Endothelial cell of umbilical vein (primary cell): ENCODE results near the gene RPLP1. TPM values are rescaled to one million over a fixed set of nuclear protein-coding genes. Genes with fewer than 3 reads are reported as not detected.

ENCODE experiments used
- BruUV-seq: library from RNA; stranded (reverse); fragments of 400-500 nt; replicated peaks from 2 replicates; lab custom pipeline; 2021; lab: Mats Ljungman, UMichigan
- CTCF ChIA-PET: fragments of 300-600, 350-600 bp; sonication (Branson Sonifier 250); formaldehyde crosslinking; loops from one replicate; lab custom pipeline; 2021; ENCODE audit warnings: antibody characterized with exemption, inconsistent platforms; lab: Charles Lee
- POLR2A ChIA-PET: fragments of 300-600, 350-600 bp; sonication (Branson Sonifier 250); formaldehyde crosslinking; loops from one replicate; lab custom pipeline; 2021; ENCODE audit warnings: antibody characterized with exemption, inconsistent platforms; lab: Charles Lee
- DNase-seq: peaks from one replicate; pipeline ENCODE4 v3.0.0-alpha.2; 2011; ENCODE audit warnings: low read depth, low spot score
- FAIRE-seq: peaks from 2 replicates; lab custom pipeline; 2011; peaks lifted over from hg19 to GRCh38; lab: Jason Lieb, UNC
- H2AFZ ChIP-seq: 2 replicates; pipeline ENCODE4 v1.6.0; 2012; ENCODE audit warnings: low read depth, low read length, control low read depth, inconsistent platforms
- H3K27ac ChIP-seq: 2 replicates; pipeline ENCODE4 v1.5.1; 2011; ENCODE audit warnings: low read depth, mild to moderate bottlenecking, control low read depth, low read length, moderate library complexity; ENCODE audit not compliant: insufficient read depth
- H3K27me3 ChIP-seq, 2 experiments: 2 replicates each; pipeline versions ENCODE4 v1.6.0 to v1.6.1; 2011; ENCODE audit warnings: low read length in 2 of 2, mixed read lengths in 1 of 2; ENCODE audit not compliant: control insufficient read depth in 2 of 2, insufficient read depth in 2 of 2
- H3K36me3 ChIP-seq, 2 experiments: 2 replicates in 1 of 2; 3 replicates in 1 of 2; pipeline ENCODE4 v1.5.1; 2011; ENCODE audit warnings: low read length in 2 of 2, mild to moderate bottlenecking in 1 of 2, moderate library complexity in 1 of 2; ENCODE audit not compliant: control insufficient read depth in 2 of 2, insufficient read depth in 2 of 2; ENCODE audit errors: extremely low read depth in 1 of 2
- H3K4me1 ChIP-seq: 3 replicates; pipeline ENCODE4 v1.5.1; 2011; ENCODE audit warnings: mild to moderate bottlenecking, low read length; ENCODE audit not compliant: control insufficient read depth, insufficient read depth; ENCODE audit errors: extremely low read depth
- H3K4me2 ChIP-seq: 2 replicates; pipeline ENCODE4 v1.6.1; 2011; ENCODE audit warnings: low read length, control low read depth, mixed read lengths; ENCODE audit not compliant: insufficient read depth
- H3K4me3 ChIP-seq, 3 experiments: fragments of 200-600 bp in 1 of 3; sonication (generic), shearing (Covaris generic) in 1 of 3; replicated peaks in 1 of 3; 2 replicates each; pipeline ENCODE4 v1.5.1; 2011 to 2016; ENCODE audit warnings: control low read depth in 3 of 3, low read length in 3 of 3, mild to moderate bottlenecking in 2 of 3, inconsistent platforms in 1 of 3, low read depth in 1 of 3, moderate library complexity in 1 of 3; ENCODE audit not compliant: insufficient read depth in 1 of 3
- H3K79me2 ChIP-seq: 2 replicates; pipeline ENCODE4 v1.6.0; 2012; ENCODE audit warnings: low read length, inconsistent platforms; ENCODE audit not compliant: control insufficient read depth, insufficient read depth
- H3K9ac ChIP-seq: replicated peaks from 2 replicates; pipeline ENCODE3; 2011; ENCODE audit warnings: low read length, control low read depth; ENCODE audit not compliant: insufficient read depth; ENCODE audit errors: extremely low read depth
- H3K9me1 ChIP-seq: replicated peaks from 3 replicates; pipeline ENCODE4 v1.6.0; 2011; ENCODE audit warnings: mild to moderate bottlenecking, low read length; ENCODE audit not compliant: control insufficient read depth, insufficient read depth; ENCODE audit errors: extremely low read depth
- H3K9me3 ChIP-seq: replicated peaks from 2 replicates; pipeline ENCODE4 v1.5.1; 2012; ENCODE audit warnings: low read length, inconsistent platforms; ENCODE audit not compliant: control insufficient read depth, insufficient read depth
- H4K20me1 ChIP-seq: replicated peaks from 2 replicates; pipeline ENCODE3; 2011; ENCODE audit warnings: mild to moderate bottlenecking, low read length; ENCODE audit not compliant: control insufficient read depth, insufficient read depth; ENCODE audit errors: extremely low read depth
- CTCF ChIP-seq, 2 donors: IDR thresholded peaks; 1 replicate in 1 of 2; 2 replicates in 1 of 2; pipeline ENCODE4 v1.5.1; 2011; ENCODE audit warnings: low read length in 2 of 2, mild to moderate bottlenecking in 2 of 2, moderate library complexity in 2 of 2, control low read depth in 1 of 2, inconsistent platforms in 1 of 2, low read depth in 1 of 2; ENCODE audit not compliant: insufficient read depth in 1 of 2; ENCODE audit errors: extremely low read depth in 1 of 2
- EZH2 ChIP-seq: IDR thresholded peaks from 2 replicates; pipeline ENCODE4 v1.6.1; 2012; ENCODE audit warnings: borderline replicate concordance, low read depth, mild to moderate bottlenecking, moderate library complexity, low read length, inconsistent platforms; ENCODE audit not compliant: severe bottlenecking
- FOS ChIP-seq: IDR thresholded peaks from 2 replicates; pipeline ENCODE4 v1.6.1; 2011; ENCODE audit warnings: mild to moderate bottlenecking, low read length, moderate library complexity, borderline replicate concordance; ENCODE audit not compliant: insufficient read depth
- GATA2 ChIP-seq: IDR thresholded peaks from 2 replicates; pipeline ENCODE4 v1.7.0; 2011; ENCODE audit warnings: low read depth, mild to moderate bottlenecking, moderate library complexity, mixed read lengths, low read length; ENCODE audit not compliant: insufficient read length, insufficient read depth
- JUN ChIP-seq: IDR thresholded peaks from 2 replicates; pipeline ENCODE4 v1.6.1; 2011; ENCODE audit warnings: borderline replicate concordance, low read depth; ENCODE audit not compliant: insufficient read length, insufficient read depth
- MAX ChIP-seq: IDR thresholded peaks from 2 replicates; pipeline ENCODE4 v1.6.1; 2011; ENCODE audit not compliant: insufficient read depth, insufficient read length
- MYC ChIP-seq: IDR thresholded peaks from one replicate; pipeline ENCODE4 v1.6.1; 2011; ENCODE audit warnings: mild to moderate bottlenecking, low read depth, low read length
- POLR2A ChIP-seq: IDR thresholded peaks from 2 replicates; pipeline ENCODE4 v1.6.1; 2012; ENCODE audit warnings: low read depth, mild to moderate bottlenecking, control low read depth, low read length
- POLR2AphosphoS5 ChIP-seq: IDR thresholded peaks from 2 replicates; pipeline ENCODE4 v1.6.1; 2012; ENCODE audit warnings: low read depth, mild to moderate bottlenecking, control low read depth, low read length, moderate library complexity; ENCODE audit not compliant: insufficient read depth
- dilution Hi-C: fragments of 300-500 bp; cut with MboI; formaldehyde crosslinking; loops from one replicate; pipeline ENCODE4 v1.15.0; 2019; ENCODE audit warnings: low sequenced_read_pairs; ENCODE audit not compliant: extremely low pct_ligation_motif_present
- intact Hi-C: fragments of 100-400 bp; cut with micrococcal nuclease; formaldehyde crosslinking; loops from one replicate; pipeline ENCODE4 v1.10.0; 2022
- polyA plus RNA-seq, 4 experiments: library from polyadenylated mRNA; depleted of rRNA in 3 of 4; stranded (reverse) in 3 of 4; unstranded in 1 of 4; fragments of >200 nt; gene quantifications; 2 replicates each; pipeline versions ENCODE4 v1.2.1 to v1.2.3, GENCODE V29; 2011 to 2012; ENCODE audit warnings: missing spikeins in 1 of 4
- total RNA-seq: library from RNA; stranded (reverse); gene quantifications from 2 replicates; pipeline ENCODE4 v1.2.3, GENCODE V29; 2021

Gene RPLP1
- total and polyA plus RNA-seq, 2 donors (not counting 3 experiments of a cell fraction or from before 2014, with no cell fraction given): 1,603 to 2,985 TPM

GRCh38 chr15:69424001-69424400 lies 28.6 kb upstream of the RPLP1 start:
- H3K4me1 ChIP-seq: no peaks in the 10 kb centered on the region
- H3K36me3 ChIP-seq: peaks cover 0 to 20% of the 10 kb centered on the region in 2 experiments
- H2AFZ ChIP-seq: no peak overlapping the region
- H4K20me1 ChIP-seq: no peaks in the 10 kb centered on the region
- dilution Hi-C loops: no loop called here
- DNase-seq (no peak), FAIRE-seq (no peak)
- no TSS peak for BruUV-seq
- no peak overlapping the region for H3K4me2 ChIP-seq
- ChIA-PET POLR2A (no interaction called here), CTCF (interaction anchor here (0.8 kb wide), 1 partner anchor 9 kb away, joined by 3 read pairs; no protein-coding TSS in a partner anchor)
- intact Hi-C loops: no loop called here
- no peaks in the 10 kb centered on the region for H3K9me3 ChIP-seq
- TF ChIP-seq CTCF (IDR thresholded peaks at IDR 0.05; ENCODE audit: extremely low read depth in 1 of 2, insufficient read depth in 1 of 2, low read depth in 1 of 2, low read length in 2 of 2): no peak
- TF ChIP-seq POLR2AphosphoS5: no peak
- no peak for TF ChIP-seq EZH2
- TF ChIP-seq JUN: no peak
- TF ChIP-seq FOS: no peak
- no peak for TF ChIP-seq GATA2
- no peak for TF ChIP-seq POLR2A
- TF ChIP-seq MAX: no peak
- no peak for TF ChIP-seq MYC
- H3K79me2 ChIP-seq: peaks cover 24% of the 10 kb centered on the region
- H3K27ac ChIP-seq: no peak overlapping the region
- H3K27me3 ChIP-seq: no peaks in the 10 kb centered on the region
- H3K9me1 ChIP-seq: no peaks in the 10 kb centered on the region
- no peak overlapping the region for H3K9ac ChIP-seq
- no peak overlapping the region for H3K4me3 ChIP-seq
